H9 (cell line): Measurements from ENCODE around the gene TPM4. TPM values are rescaled to one million over a fixed set of nuclear protein-coding genes. Genes with fewer than 3 reads are reported as not detected.

ENCODE experiments used
- DNase-seq: peaks from one replicate; pipeline ENCODE4 v3.0.0-alpha.2; 2017
- H2AFZ ChIP-seq: one replicate; pipeline ENCODE4 v1.6.1; 2013; ENCODE audit warnings: mild to moderate bottlenecking, low read length, control low read depth, moderate library complexity
- H2AK5ac ChIP-seq: 2 replicates; pipeline ENCODE4 v1.6.1; 2013; ENCODE audit warnings: low read length, control low read depth, mixed read lengths; ENCODE audit not compliant: insufficient read length
- H2BK120ac ChIP-seq: one replicate; pipeline ENCODE4 v1.6.1; 2013; ENCODE audit warnings: low read depth, mild to moderate bottlenecking, low read length, control low read depth, inconsistent platforms; ENCODE audit not compliant: poor library complexity, severe bottlenecking
- H2BK12ac ChIP-seq: 2 replicates; pipeline ENCODE4 v1.6.1; 2013; ENCODE audit warnings: low read length, control low read depth, mixed read lengths, low read depth; ENCODE audit not compliant: insufficient read length
- H2BK15ac ChIP-seq: 2 replicates; pipeline ENCODE4 v1.6.1; 2013; ENCODE audit warnings: low read depth, low read length, control low read depth
- H2BK20ac ChIP-seq: one replicate; pipeline ENCODE4 v1.6.1; 2013; ENCODE audit warnings: low read depth, mild to moderate bottlenecking, low read length, control low read depth, inconsistent platforms; ENCODE audit not compliant: poor library complexity, severe bottlenecking
- H2BK5ac ChIP-seq: 2 replicates; pipeline ENCODE4 v1.6.1; 2013; ENCODE audit warnings: low read length, control low read depth, mixed read lengths; ENCODE audit not compliant: insufficient read length
- H3K14ac ChIP-seq: 2 replicates; pipeline ENCODE4 v1.6.1; 2013; ENCODE audit warnings: low read length, control low read depth; ENCODE audit not compliant: insufficient read depth
- H3K18ac ChIP-seq: 2 replicates; pipeline ENCODE4 v1.6.1; 2013; ENCODE audit warnings: low read depth, mild to moderate bottlenecking, mixed read lengths, low read length, control low read depth; ENCODE audit not compliant: insufficient read length
- H3K23ac ChIP-seq: 2 replicates; pipeline ENCODE4 v1.6.1; 2013; ENCODE audit warnings: low read length, control low read depth, mixed read lengths, low read depth; ENCODE audit not compliant: insufficient read length
- H3K23me2 ChIP-seq: 2 replicates; pipeline ENCODE4 v1.6.1; 2013; ENCODE audit warnings: low read depth, mild to moderate bottlenecking, mixed read lengths, low read length, control low read depth; ENCODE audit not compliant: insufficient read length, poor library complexity, severe bottlenecking
- H3K27ac ChIP-seq: 2 replicates; pipeline ENCODE4 v1.5.1; 2013; ENCODE audit warnings: low read length, control low read depth, mixed read lengths, low read depth; ENCODE audit not compliant: insufficient read length
- H3K27me3 ChIP-seq: 2 replicates; pipeline ENCODE4 v1.6.1; 2013; ENCODE audit warnings: low read length, control low read depth, inconsistent platforms; ENCODE audit not compliant: insufficient read depth
- H3K4ac ChIP-seq: 2 replicates; pipeline ENCODE4 v1.6.1; 2013; ENCODE audit warnings: low read depth, mild to moderate bottlenecking, control low read depth, inconsistent platforms, low read length, moderate library complexity
- H3K4me1 ChIP-seq: 2 replicates; pipeline ENCODE4 v1.6.1; 2013; ENCODE audit warnings: low read length, control low read depth, inconsistent platforms; ENCODE audit not compliant: insufficient read depth
- H3K4me2 ChIP-seq: 2 replicates; pipeline ENCODE4 v1.6.1; 2013; ENCODE audit warnings: low read length, control low read depth, mixed read lengths; ENCODE audit not compliant: insufficient read length, insufficient read depth
- H3K56ac ChIP-seq: 2 replicates; pipeline ENCODE4 v1.6.1; 2013; ENCODE audit warnings: low read depth, mild to moderate bottlenecking, mixed read lengths, low read length, control low read depth; ENCODE audit not compliant: insufficient read length
- H3K79me1 ChIP-seq: 2 replicates; pipeline ENCODE4 v1.6.1; 2013; ENCODE audit warnings: low read depth, mild to moderate bottlenecking, moderate library complexity, low read length, control low read depth, inconsistent platforms; ENCODE audit not compliant: insufficient read depth, poor library complexity, severe bottlenecking
- H3K79me2 ChIP-seq: 2 replicates; pipeline ENCODE4 v1.6.1; 2013; ENCODE audit warnings: low read length, control low read depth, inconsistent platforms; ENCODE audit not compliant: insufficient read depth
- H3K9ac ChIP-seq: 2 replicates; pipeline ENCODE4 v1.6.1; 2013; ENCODE audit warnings: low read length, control low read depth, mixed read lengths; ENCODE audit not compliant: insufficient read length; ENCODE audit errors: extremely low read depth
- H3K9me3 ChIP-seq: one replicate; pipeline ENCODE4 v1.6.1; 2013; ENCODE audit warnings: low read depth, low read length, inconsistent platforms; ENCODE audit not compliant: control insufficient read depth
- H3T11ph ChIP-seq: one replicate; pipeline ENCODE4 v1.6.1; 2013; ENCODE audit warnings: mild to moderate bottlenecking, low read length, control low read depth, inconsistent platforms
- H4K20me1 ChIP-seq: one replicate; pipeline ENCODE4 v1.6.1; 2013; ENCODE audit not compliant: control insufficient read depth, insufficient read length, insufficient read depth
- H4K5ac ChIP-seq: 2 replicates; pipeline ENCODE4 v1.6.1; 2013; ENCODE audit warnings: low read depth, mild to moderate bottlenecking, mixed read lengths, low read length, control low read depth; ENCODE audit not compliant: insufficient read length
- H4K8ac ChIP-seq: replicated peaks from 2 replicates; pipeline ENCODE4 v1.6.1; 2013; ENCODE audit warnings: low read length, control low read depth, mixed read lengths, low read depth; ENCODE audit not compliant: insufficient read length
- H4K91ac ChIP-seq: 2 replicates; pipeline ENCODE4 v1.6.1; 2013; ENCODE audit warnings: low read depth, mild to moderate bottlenecking, moderate library complexity, mixed read lengths, low read length, control low read depth; ENCODE audit not compliant: insufficient read length
- H3K27ac Mint-ChIP-seq, 3 experiments: 2 replicates in 2 of 3; 3 replicates in 1 of 3; pipeline ENCODE4 v1.8.0; 2020 to 2021; ENCODE audit warnings: mixed read lengths in 3 of 3, mild to moderate bottlenecking in 1 of 3, moderate library complexity in 1 of 3
- H3K27me3 Mint-ChIP-seq: 2 replicates; pipeline ENCODE4 v1.8.0; 2021; ENCODE audit warnings: low read depth, mild to moderate bottlenecking, moderate library complexity, mixed read lengths
- H3K36me3 Mint-ChIP-seq, 3 experiments: 2 replicates in 2 of 3; 3 replicates in 1 of 3; pipeline ENCODE4 v1.8.0; 2020 to 2021; ENCODE audit warnings: low read depth in 3 of 3, mixed read lengths in 3 of 3; ENCODE audit not compliant: insufficient read depth in 1 of 3
- H3K4me1 Mint-ChIP-seq, 2 experiments: 2 replicates each; pipeline ENCODE4 v1.8.0; 2020; ENCODE audit warnings: mixed read lengths in 2 of 2
- H3K4me3 Mint-ChIP-seq, 2 experiments: 2 replicates in 1 of 2; 3 replicates in 1 of 2; pipeline ENCODE4 v1.8.0; 2020 to 2021; ENCODE audit warnings: mild to moderate bottlenecking in 2 of 2, mixed read lengths in 2 of 2, moderate library complexity in 1 of 2
- H3K9me3 Mint-ChIP-seq, 2 experiments: 2 replicates in 1 of 2; 3 replicates in 1 of 2; pipeline ENCODE4 v1.8.0; 2020; ENCODE audit warnings: mild to moderate bottlenecking in 2 of 2, mixed read lengths in 2 of 2, moderate library complexity in 1 of 2
- WGBS: extraction: QIAGEN DNeasy Blood & Tissue Kit; methylation state at CpG from one replicate; pipeline ENCODE4 v1.1.7; 2013; ENCODE audit warnings: missing lambda C conversion rate, low lambda C conversion rate, mixed read lengths; ENCODE audit not compliant: insufficient read length; ENCODE audit errors: extremely low coverage; 5-methylcytosine and 5-hydroxymethylcytosine counted together
- total RNA-seq: library from RNA; stranded (reverse); gene quantifications from 2 replicates; pipeline ENCODE4 v1.2.1, GENCODE V29; 2021
- TF ChIP-seq, protein P1 (sequence below): fragments of 200-600 bp; sonication (generic); conservative IDR thresholded peaks from 3 replicates; pipeline ENCODE4 v1.8.0; 2021; ENCODE audit warnings: antibody characterized with exemption, mild to moderate bottlenecking

The TPM4 gene
- total RNA-seq, 1 experiment from 2014 or later: 431 TPM

DNA sequence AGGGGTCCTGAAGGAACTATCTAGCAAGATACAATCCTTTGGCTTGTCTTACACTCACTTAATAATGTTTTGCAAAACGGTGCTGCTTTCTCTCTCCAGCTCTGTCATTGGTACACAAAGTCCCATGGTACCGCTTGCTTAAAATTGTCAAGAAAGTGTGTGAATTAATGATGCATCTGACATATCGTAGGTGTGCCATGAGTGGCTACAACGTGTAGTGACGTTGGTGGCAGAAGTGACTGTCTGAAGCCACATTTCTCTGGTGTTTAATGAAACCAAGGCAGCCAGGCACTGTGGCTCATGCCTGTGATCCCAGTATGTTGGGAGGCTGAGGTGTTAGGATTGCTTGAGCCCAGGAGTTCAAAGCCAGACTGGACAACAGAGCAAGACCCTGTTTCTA lies 69.8 kb downstream of the TPM4 start:
- H3K23me2 ChIP-seq: no peaks in the 10 kb centered on the region
- H2BK5ac ChIP-seq: no peak overlapping the region
- no peaks in the 10 kb centered on the region for H3K4me1 ChIP-seq
- H2BK12ac ChIP-seq: no peak overlapping the region
- H3K9me3 Mint-ChIP-seq: no peaks in the 10 kb centered on the region
- H3K4me2 ChIP-seq: no peak overlapping the region
- no peaks in the 10 kb centered on the region for H3K79me2 ChIP-seq
- no peak overlapping the region for H4K8ac ChIP-seq
- TF ChIP-seq, protein P1, sequence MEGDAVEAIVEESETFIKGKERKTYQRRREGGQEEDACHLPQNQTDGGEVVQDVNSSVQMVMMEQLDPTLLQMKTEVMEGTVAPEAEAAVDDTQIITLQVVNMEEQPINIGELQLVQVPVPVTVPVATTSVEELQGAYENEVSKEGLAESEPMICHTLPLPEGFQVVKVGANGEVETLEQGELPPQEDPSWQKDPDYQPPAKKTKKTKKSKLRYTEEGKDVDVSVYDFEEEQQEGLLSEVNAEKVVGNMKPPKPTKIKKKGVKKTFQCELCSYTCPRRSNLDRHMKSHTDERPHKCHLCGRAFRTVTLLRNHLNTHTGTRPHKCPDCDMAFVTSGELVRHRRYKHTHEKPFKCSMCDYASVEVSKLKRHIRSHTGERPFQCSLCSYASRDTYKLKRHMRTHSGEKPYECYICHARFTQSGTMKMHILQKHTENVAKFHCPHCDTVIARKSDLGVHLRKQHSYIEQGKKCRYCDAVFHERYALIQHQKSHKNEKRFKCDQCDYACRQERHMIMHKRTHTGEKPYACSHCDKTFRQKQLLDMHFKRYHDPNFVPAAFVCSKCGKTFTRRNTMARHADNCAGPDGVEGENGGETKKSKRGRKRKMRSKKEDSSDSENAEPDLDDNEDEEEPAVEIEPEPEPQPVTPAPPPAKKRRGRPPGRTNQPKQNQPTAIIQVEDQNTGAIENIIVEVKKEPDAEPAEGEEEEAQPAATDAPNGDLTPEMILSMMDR: no peak
- no peak overlapping the region for H3K56ac ChIP-seq
- no peak overlapping the region for H3K9ac ChIP-seq
- H3K18ac ChIP-seq: no peak overlapping the region
- H3K27ac ChIP-seq: no peak overlapping the region
- H3T11ph ChIP-seq: no peak overlapping the region
- H3K27ac Mint-ChIP-seq: no peak overlapping the region; a peak in 1 of 7 replicates
- DNase-seq: no peak
- no peak overlapping the region for H3K14ac ChIP-seq
- no peak overlapping the region for H2AFZ ChIP-seq
- no peak overlapping the region for H3K4me3 Mint-ChIP-seq
- no CpG with 5 or more reads among the region's 5 CpGs for WGBS
- no peak overlapping the region for H2AK5ac ChIP-seq
- H3K23ac ChIP-seq: no peak overlapping the region
- no peaks in the 10 kb centered on the region for H4K20me1 ChIP-seq
- peaks cover 9 to 10% of the 10 kb centered on the region in 2 experiments for H3K4me1 Mint-ChIP-seq
- no peak overlapping the region for H2BK15ac ChIP-seq
- no peak overlapping the region for H4K5ac ChIP-seq
- H2BK20ac ChIP-seq: no peak overlapping the region
- H3K79me1 ChIP-seq: no peaks in the 10 kb centered on the region
- H4K91ac ChIP-seq: no peak overlapping the region
- H3K36me3 Mint-ChIP-seq: no peaks in the 10 kb centered on the region
- no peaks in the 10 kb centered on the region for H3K9me3 ChIP-seq
- no peak overlapping the region for H2BK120ac ChIP-seq
- no peaks in the 10 kb centered on the region for H3K27me3 ChIP-seq
- H3K27me3 Mint-ChIP-seq: peaks cover 2% of the 10 kb centered on the region
- no peak overlapping the region for H3K4ac ChIP-seq
